HCT116 (cell line): ENCODE data around the gene AZIN2. TPM values are rescaled to one million over a fixed set of nuclear protein-coding genes. Genes with fewer than 3 reads are reported as not detected.

Experiments used
- ATAC-seq: fragments of 200-7000 bp; cut with Tn5 transposase; 2 replicates; pipeline ENCODE4 v1.9.1; 2020; ENCODE audit warnings: mild to moderate bottlenecking, moderate library complexity
- BruUV-seq: library from RNA; stranded (reverse); fragments of 400-500 nt; replicated peaks from 2 replicates; lab custom pipeline; 2021; lab: Mats Ljungman, UMichigan
- CTCF ChIA-PET: fragments of 300-600 bp; sonication (Branson Sonifier 250); formaldehyde crosslinking; loops from one replicate; lab custom pipeline; 2021; ENCODE audit warnings: antibody characterized with exemption; lab: Charles Lee
- POLR2A ChIA-PET: fragments of 300-600, 350-600 bp; sonication (Branson Sonifier 250); formaldehyde crosslinking; loops from one replicate; lab custom pipeline; 2021; ENCODE audit warnings: antibody characterized with exemption; lab: Charles Lee
- RAD21 ChIA-PET, 2 experiments: fragments of 300-600 bp; sonication (Branson Sonifier 250); formaldehyde crosslinking; loops; one replicate each; lab custom pipeline; 2023; ENCODE audit warnings: low total read pairs in 2 of 2; ENCODE audit not compliant: uncharacterized antibody in 2 of 2, unreplicated experiment in 2 of 2, low non-redundant PET in 1 of 2; lab: Charles Lee
- DNase-seq: peaks from one replicate; pipeline ENCODE4 v3.0.0-alpha.2; 2010; ENCODE audit warnings: low read depth, low spot score
- H2AFZ ChIP-seq: fragments of 200-600 bp; shearing (Covaris generic), sonication (generic); 2 replicates; pipeline ENCODE4 v1.6.1; 2017; ENCODE audit warnings: low read depth, mixed run types, mixed read lengths, antibody characterized with exemption, low read length; ENCODE audit not compliant: poor library complexity, severe bottlenecking
- H3K27ac ChIP-seq: 2 replicates; pipeline ENCODE4 v1.5.1; 2012; ENCODE audit warnings: low read depth, low read length
- H3K27me3 ChIP-seq: fragments of 200-600 bp; sonication (generic); 2 replicates; pipeline ENCODE4 v1.6.1; 2016; ENCODE audit warnings: mixed run types, low read length, mixed read lengths; ENCODE audit not compliant: insufficient read depth
- H3K36me3 ChIP-seq, 2 experiments: fragments of 200-500 bp in 1 of 2; fragments of 200-600 bp in 1 of 2; sonication (Bioruptor generic) in 1 of 2; sonication (generic) in 1 of 2; 2 replicates each; pipeline versions ENCODE4 v1.5.1 to v1.6.1; 2014 to 2016; ENCODE audit warnings: low read length in 2 of 2, inconsistent platforms in 1 of 2, mixed read lengths in 1 of 2, mixed run types in 1 of 2; ENCODE audit not compliant: insufficient read depth in 2 of 2, control insufficient read depth in 1 of 2
- H3K4me1 ChIP-seq, 2 experiments: fragments of 200-600 bp in 1 of 2; sonication (generic) in 1 of 2; 2 replicates each; pipeline versions ENCODE4 v1.5.1 to v1.6.1; 2012 to 2017; ENCODE audit warnings: low read length in 2 of 2, inconsistent platforms in 1 of 2, mild to moderate bottlenecking in 1 of 2, mixed read lengths in 1 of 2, mixed run types in 1 of 2, moderate library complexity in 1 of 2; ENCODE audit not compliant: insufficient read depth in 2 of 2, control insufficient read depth in 1 of 2
- H3K4me2 ChIP-seq: fragments of 200-600 bp; sonication (generic); 2 replicates; pipeline ENCODE4 v1.6.1; 2017; ENCODE audit warnings: mixed run types, low read length, mixed read lengths
- H3K4me3 ChIP-seq, 2 experiments: fragments of 200-600 bp in 1 of 2; sonication (generic) in 1 of 2; replicated peaks in 1 of 2; 2 replicates each; pipeline ENCODE4 v1.5.1; 2011 to 2016; ENCODE audit warnings: low read length in 2 of 2, control low read depth in 1 of 2, low read depth in 1 of 2, mild to moderate bottlenecking in 1 of 2, mixed read lengths in 1 of 2, mixed run types in 1 of 2
- H3K79me2 ChIP-seq: fragments of 200-600 bp; sonication (generic); 2 replicates; pipeline ENCODE4 v1.6.1; 2017; ENCODE audit warnings: mild to moderate bottlenecking, mixed run types, low read length, moderate library complexity, mixed read lengths; ENCODE audit not compliant: insufficient read depth
- H3K9ac ChIP-seq: fragments of 200-600 bp; sonication (generic); 2 replicates; pipeline ENCODE4 v1.6.1; 2016; ENCODE audit warnings: low read length, mixed read lengths
- H3K9me2 ChIP-seq: fragments of 200-600 bp; sonication (generic), shearing (Covaris generic); 2 replicates; pipeline ENCODE4 v1.6.1; 2017; ENCODE audit warnings: mixed run types, mild to moderate bottlenecking, moderate library complexity; ENCODE audit not compliant: insufficient read depth
- H3K9me3 ChIP-seq, 2 experiments: fragments of 200-500 bp in 1 of 2; fragments of 200-600 bp in 1 of 2; sonication (Bioruptor generic) in 1 of 2; sonication (generic) in 1 of 2; 2 replicates each; pipeline ENCODE4 v1.6.1; 2014 to 2017; ENCODE audit warnings: low read length in 2 of 2, mixed read lengths in 2 of 2, inconsistent platforms in 1 of 2, low read depth in 1 of 2, mild to moderate bottlenecking in 1 of 2, mixed run types in 1 of 2, moderate library complexity in 1 of 2; ENCODE audit not compliant: control insufficient read depth in 1 of 2, insufficient read depth in 1 of 2
- H4K20me1 ChIP-seq: fragments of 200-600 bp; sonication (generic), shearing (Covaris generic); 2 replicates; pipeline ENCODE4 v1.6.1; 2017; ENCODE audit warnings: mixed run types, mild to moderate bottlenecking, moderate library complexity; ENCODE audit not compliant: insufficient read depth
- CBX3 ChIP-seq: IDR thresholded peaks from 2 replicates; pipeline ENCODE4 v1.6.1; 2012; ENCODE audit warnings: low read depth
- POLR2A ChIP-seq: IDR thresholded peaks from 2 replicates; pipeline ENCODE4 v1.7.0; 2011; ENCODE audit warnings: borderline replicate concordance; ENCODE audit not compliant: insufficient read depth, insufficient read length; ENCODE audit errors: extremely low read depth
- POLR2AphosphoS5 ChIP-seq: IDR thresholded peaks from 2 replicates; pipeline ENCODE4 v1.6.1; 2011; ENCODE audit warnings: mild to moderate bottlenecking, low read depth, low read length, moderate library complexity
- RAD21 ChIP-seq: IDR thresholded peaks from 2 replicates; pipeline ENCODE4 v1.6.1; 2012; ENCODE audit warnings: low read depth, mild to moderate bottlenecking
- SIN3A ChIP-seq: IDR thresholded peaks from 2 replicates; pipeline ENCODE4 v1.6.1; 2012; ENCODE audit warnings: low read depth
- ZNF274 ChIP-seq: fragments of 200-500 bp; sonication (Bioruptor generic); IDR thresholded peaks from 2 replicates; pipeline ENCODE4 v1.6.1; 2014; ENCODE audit warnings: mild to moderate bottlenecking, low read depth, low read length, inconsistent platforms
- intact Hi-C: fragments of 100-400 bp; cut with micrococcal nuclease; formaldehyde crosslinking; loops from 2 replicates; pipeline ENCODE4 v1.10.0; 2022
- total RNA-seq: library from RNA; stranded (reverse); gene quantifications from one replicate; pipeline ENCODE4 v1.2.1, GENCODE V29; 2021; ENCODE audit not compliant: unreplicated experiment
- TF ChIP-seq, protein P1 (sequence below), 3 experiments: fragments of 200-600 bp in 1 of 3; sonication (generic) in 1 of 3; IDR thresholded peaks in 2 of 3; conservative IDR thresholded peaks in 1 of 3; 2 replicates each; pipeline ENCODE4 v1.5.1; 2012 to 2017; ENCODE audit warnings: low read depth in 2 of 3, low read length in 2 of 3, antibody characterized with exemption in 1 of 3, borderline replicate concordance in 1 of 3, control low read depth in 1 of 3, mild to moderate bottlenecking in 1 of 3, mixed read lengths in 1 of 3, mixed run types in 1 of 3, moderate library complexity in 1 of 3; ENCODE audit not compliant: insufficient read depth in 1 of 3
- TF ChIP-seq, protein P2 (sequence below): IDR thresholded peaks from 2 replicates; pipeline ENCODE4 v1.6.1; 2011; ENCODE audit warnings: mild to moderate bottlenecking, low read length, moderate library complexity; ENCODE audit not compliant: insufficient replicate concordance; ENCODE audit errors: extremely low read depth
- TF ChIP-seq, protein P3 (sequence below): IDR thresholded peaks from 2 replicates; pipeline ENCODE4 v1.6.1; 2012; ENCODE audit warnings: low read depth

AZIN2 gene
- total RNA-seq, 1 experiment from 2014 or later = 7.8 TPM

GRCh38 chr1:33048426-33048825 lies 32.5 kb upstream of the AZIN2 start:
- H3K4me3 ChIP-seq = no peak overlapping the region
- intact Hi-C loops = no loop called here
- H3K4me2 ChIP-seq = no peak overlapping the region
- no peak overlapping the region for H3K9ac ChIP-seq
- H3K27me3 ChIP-seq = no peaks in the 10 kb centered on the region
- ATAC-seq = no peak
- H4K20me1 ChIP-seq = no peaks in the 10 kb centered on the region
- no peaks in the 10 kb centered on the region for H3K9me3 ChIP-seq
- TF ChIP-seq POLR2AphosphoS5 = no peak
- TF ChIP-seq CBX3 = no peak
- CTCF ChIA-PET = no interaction called here
- no peak overlapping the region for H2AFZ ChIP-seq
- no peak for DNase-seq
- no peaks in the 10 kb centered on the region for H3K79me2 ChIP-seq
- RAD21 ChIA-PET = no interaction called here
- no TSS peak for BruUV-seq
- no peak overlapping the region for H3K27ac ChIP-seq
- no peaks in the 10 kb centered on the region for H3K9me2 ChIP-seq
- peaks cover 8 to 25% of the 10 kb centered on the region in 2 experiments; a peak in 3 of 4 replicates for H3K4me1 ChIP-seq
- POLR2A ChIA-PET = interaction anchor here (0.9 to 1.0 kb wide), 2 partner anchors 32 to 84 kb away, joined by 3 to 4 read pairs; partner anchors contain the start of genes AZIN2 and RNF19B
- H3K36me3 ChIP-seq = no peaks in the 10 kb centered on the region

- Histone ChIP-seq H3K4me2 (no peak overlapping the region), H3K9me3 (no peaks in the 10 kb centered on the region), H3K79me2 (no peaks in the 10 kb centered on the region), H3K36me3 (no peaks in the 10 kb centered on the region), H3K9ac (no peak overlapping the region), H2AFZ (no peak overlapping the region), H3K27ac (no peak overlapping the region), H3K4me1 (peaks cover 8 to 25% of the 10 kb centered on the region in 2 experiments; a peak in 3 of 4 replicates), H4K20me1 (no peaks in the 10 kb centered on the region), H3K4me3 (no peak overlapping the region), H3K27me3 (no peaks in the 10 kb centered on the region), H3K9me2 (no peaks in the 10 kb centered on the region)
- no peak for TF ChIP-seq ZNF274
- TF ChIP-seq, protein P1, sequence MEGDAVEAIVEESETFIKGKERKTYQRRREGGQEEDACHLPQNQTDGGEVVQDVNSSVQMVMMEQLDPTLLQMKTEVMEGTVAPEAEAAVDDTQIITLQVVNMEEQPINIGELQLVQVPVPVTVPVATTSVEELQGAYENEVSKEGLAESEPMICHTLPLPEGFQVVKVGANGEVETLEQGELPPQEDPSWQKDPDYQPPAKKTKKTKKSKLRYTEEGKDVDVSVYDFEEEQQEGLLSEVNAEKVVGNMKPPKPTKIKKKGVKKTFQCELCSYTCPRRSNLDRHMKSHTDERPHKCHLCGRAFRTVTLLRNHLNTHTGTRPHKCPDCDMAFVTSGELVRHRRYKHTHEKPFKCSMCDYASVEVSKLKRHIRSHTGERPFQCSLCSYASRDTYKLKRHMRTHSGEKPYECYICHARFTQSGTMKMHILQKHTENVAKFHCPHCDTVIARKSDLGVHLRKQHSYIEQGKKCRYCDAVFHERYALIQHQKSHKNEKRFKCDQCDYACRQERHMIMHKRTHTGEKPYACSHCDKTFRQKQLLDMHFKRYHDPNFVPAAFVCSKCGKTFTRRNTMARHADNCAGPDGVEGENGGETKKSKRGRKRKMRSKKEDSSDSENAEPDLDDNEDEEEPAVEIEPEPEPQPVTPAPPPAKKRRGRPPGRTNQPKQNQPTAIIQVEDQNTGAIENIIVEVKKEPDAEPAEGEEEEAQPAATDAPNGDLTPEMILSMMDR (IDR thresholded peaks at IDR 0.05 in 2 of 3, conservative IDR thresholded peaks at IDR 0.05 in 1 of 3; ENCODE audit: borderline replicate concordance in 1 of 3, insufficient read depth in 1 of 3, low read depth in 2 of 3, low read length in 2 of 3) = no peak
- no peak for TF ChIP-seq POLR2A
- TF ChIP-seq, protein P2, sequence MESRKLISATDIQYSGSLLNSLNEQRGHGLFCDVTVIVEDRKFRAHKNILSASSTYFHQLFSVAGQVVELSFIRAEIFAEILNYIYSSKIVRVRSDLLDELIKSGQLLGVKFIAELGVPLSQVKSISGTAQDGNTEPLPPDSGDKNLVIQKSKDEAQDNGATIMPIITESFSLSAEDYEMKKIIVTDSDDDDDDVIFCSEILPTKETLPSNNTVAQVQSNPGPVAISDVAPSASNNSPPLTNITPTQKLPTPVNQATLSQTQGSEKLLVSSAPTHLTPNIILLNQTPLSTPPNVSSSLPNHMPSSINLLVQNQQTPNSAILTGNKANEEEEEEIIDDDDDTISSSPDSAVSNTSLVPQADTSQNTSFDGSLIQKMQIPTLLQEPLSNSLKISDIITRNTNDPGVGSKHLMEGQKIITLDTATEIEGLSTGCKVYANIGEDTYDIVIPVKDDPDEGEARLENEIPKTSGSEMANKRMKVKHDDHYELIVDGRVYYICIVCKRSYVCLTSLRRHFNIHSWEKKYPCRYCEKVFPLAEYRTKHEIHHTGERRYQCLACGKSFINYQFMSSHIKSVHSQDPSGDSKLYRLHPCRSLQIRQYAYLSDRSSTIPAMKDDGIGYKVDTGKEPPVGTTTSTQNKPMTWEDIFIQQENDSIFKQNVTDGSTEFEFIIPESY = no peak
- TF ChIP-seq CBX3 = no peak
- TF ChIP-seq, protein P3, sequence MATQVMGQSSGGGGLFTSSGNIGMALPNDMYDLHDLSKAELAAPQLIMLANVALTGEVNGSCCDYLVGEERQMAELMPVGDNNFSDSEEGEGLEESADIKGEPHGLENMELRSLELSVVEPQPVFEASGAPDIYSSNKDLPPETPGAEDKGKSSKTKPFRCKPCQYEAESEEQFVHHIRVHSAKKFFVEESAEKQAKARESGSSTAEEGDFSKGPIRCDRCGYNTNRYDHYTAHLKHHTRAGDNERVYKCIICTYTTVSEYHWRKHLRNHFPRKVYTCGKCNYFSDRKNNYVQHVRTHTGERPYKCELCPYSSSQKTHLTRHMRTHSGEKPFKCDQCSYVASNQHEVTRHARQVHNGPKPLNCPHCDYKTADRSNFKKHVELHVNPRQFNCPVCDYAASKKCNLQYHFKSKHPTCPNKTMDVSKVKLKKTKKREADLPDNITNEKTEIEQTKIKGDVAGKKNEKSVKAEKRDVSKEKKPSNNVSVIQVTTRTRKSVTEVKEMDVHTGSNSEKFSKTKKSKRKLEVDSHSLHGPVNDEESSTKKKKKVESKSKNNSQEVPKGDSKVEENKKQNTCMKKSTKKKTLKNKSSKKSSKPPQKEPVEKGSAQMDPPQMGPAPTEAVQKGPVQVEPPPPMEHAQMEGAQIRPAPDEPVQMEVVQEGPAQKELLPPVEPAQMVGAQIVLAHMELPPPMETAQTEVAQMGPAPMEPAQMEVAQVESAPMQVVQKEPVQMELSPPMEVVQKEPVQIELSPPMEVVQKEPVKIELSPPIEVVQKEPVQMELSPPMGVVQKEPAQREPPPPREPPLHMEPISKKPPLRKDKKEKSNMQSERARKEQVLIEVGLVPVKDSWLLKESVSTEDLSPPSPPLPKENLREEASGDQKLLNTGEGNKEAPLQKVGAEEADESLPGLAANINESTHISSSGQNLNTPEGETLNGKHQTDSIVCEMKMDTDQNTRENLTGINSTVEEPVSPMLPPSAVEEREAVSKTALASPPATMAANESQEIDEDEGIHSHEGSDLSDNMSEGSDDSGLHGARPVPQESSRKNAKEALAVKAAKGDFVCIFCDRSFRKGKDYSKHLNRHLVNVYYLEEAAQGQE = no peak
- no peak for TF ChIP-seq SIN3A
- no peak for TF ChIP-seq RAD21
- CTCF ChIA-PET = no interaction called here
- no TSS peak for BruUV-seq
- intact Hi-C loops = no loop called here
- DNase-seq = no peak
- POLR2A ChIA-PET = interaction anchor here (0.9 to 1.0 kb wide), 2 partner anchors 31 to 85 kb away, joined by 3 to 4 read pairs; partner anchors contain the start of genes AZIN2 and RNF19B
- ATAC-seq = no peak
- RAD21 ChIA-PET = no interaction called here
These were observed 31.6 kb upstream of the AZIN2 start for GRCh38 chr1:33049371-33049770.
